NCI-H526 treated with DMSO at 0.1 percent for 48 hours (cell line): ENCODE measurements around the gene ROBO1.

ENCODE experiments used
- DNase-seq: peaks from one replicate; lab custom pipeline; 2025; lab: John Stamatoyannopoulos, UW

The ROBO1 gene

DNA sequence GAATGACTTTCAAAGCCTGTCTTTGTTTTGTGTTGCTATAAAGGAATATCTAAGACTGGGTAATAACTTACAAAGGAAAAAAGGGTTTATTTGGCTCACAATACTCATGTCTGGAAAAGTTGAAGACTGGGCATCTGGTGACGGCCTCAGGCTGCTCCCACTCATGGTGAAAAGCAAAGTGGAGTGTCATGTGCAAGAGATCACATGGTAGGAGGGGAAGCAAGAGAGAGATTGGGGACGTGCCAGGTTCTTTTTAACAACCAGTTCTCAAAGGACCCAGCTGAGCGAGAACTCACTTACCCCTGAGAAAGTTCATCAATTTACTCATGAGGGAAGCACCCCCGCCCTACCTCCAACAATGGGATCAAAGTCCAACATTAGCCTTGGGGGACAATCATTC is 929.4 kb downstream of the ROBO1 start:
- DNase-seq: no peak

GRCh38 chr3:78834910-78835309 is 932.9 kb downstream of the ROBO1 start:
- no peak for DNase-seq

DNA sequence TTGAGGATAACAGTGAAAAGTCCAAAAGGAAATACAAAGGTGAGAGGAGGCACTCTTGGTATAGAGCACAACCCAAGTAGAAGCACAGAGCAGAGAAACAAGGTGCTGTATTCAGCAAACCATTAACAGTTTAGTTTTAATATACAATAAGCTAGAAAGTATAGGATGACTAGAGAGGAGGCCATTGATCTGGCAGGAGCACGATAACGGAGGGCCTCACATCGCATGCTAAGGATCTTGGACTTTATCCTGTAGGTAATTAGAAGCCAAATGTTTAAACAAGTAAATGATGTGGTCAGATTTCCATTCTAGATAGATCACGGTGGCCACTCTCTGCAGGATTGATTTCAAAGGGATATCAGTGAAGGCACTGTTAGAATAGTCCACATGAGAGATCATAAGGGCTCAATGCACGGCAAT is 935.0 kb downstream of the ROBO1 start:
- DNase-seq: peak; percentile 82

DNA sequence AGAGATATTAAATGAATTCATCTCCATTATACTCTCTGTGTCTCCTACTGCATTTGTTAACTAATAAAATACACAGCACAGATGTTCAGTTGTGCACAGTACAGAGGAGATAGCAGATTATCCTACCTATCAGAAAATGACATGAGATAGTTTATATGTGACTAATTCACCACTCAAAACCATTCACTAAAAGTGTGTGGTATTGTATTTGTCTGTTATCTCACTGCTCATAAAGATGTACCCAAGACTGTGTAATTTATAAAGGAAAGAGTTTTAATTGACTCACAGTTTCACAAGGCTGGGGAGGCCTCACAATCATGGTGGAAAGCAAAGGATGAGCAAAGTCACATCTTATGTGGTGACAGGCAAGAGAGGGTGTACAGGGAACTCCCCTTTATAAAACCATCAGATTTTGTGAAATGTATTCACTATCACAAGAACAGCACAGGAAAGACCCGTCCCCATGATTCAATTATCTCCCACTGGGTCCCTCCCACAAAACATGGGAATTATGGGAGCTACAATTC is 936.3 kb downstream of the ROBO1 start:
- DNase-seq: no peak

DNA sequence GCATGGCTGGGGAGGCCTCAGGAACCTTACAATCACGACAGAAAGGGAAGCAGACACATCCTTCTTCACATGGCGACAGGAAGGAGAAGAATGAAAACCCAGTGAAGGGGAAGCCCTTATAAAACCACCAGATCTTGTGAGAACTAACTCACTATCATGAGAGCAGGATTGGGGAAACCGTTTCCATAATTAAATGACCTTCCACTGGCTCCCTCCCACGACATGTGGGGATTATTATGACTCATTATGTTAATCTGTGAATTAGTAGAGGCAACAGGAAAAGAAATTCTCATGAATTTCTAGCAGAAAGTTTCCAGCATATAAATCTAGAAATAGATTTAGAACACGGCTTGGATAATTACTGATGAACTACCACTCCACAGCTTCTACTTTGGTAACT is 937.3 kb downstream of the ROBO1 start:
- DNase-seq: no peak

GRCh38 chr3:78827618-78828017 is 940.2 kb downstream of the ROBO1 start:
- DNase-seq: no peak

DNA sequence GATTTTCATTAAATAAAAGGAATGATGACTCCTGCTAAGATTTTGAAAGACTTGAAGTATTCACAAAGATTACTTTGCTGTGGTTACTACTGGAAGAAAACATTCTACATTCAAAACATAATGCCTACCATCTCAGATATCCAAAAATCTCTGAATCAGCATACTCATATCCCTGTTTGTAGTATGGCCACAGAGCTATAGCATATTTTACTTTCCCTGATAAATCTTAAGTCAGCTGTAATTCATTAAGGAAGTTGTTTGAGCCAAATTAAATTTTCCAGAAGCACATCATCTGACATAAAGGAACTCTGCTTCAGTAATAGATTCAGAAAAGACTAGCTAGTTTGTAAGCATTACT is 942.0 kb downstream of the ROBO1 start:
- no peak for DNase-seq

DNA sequence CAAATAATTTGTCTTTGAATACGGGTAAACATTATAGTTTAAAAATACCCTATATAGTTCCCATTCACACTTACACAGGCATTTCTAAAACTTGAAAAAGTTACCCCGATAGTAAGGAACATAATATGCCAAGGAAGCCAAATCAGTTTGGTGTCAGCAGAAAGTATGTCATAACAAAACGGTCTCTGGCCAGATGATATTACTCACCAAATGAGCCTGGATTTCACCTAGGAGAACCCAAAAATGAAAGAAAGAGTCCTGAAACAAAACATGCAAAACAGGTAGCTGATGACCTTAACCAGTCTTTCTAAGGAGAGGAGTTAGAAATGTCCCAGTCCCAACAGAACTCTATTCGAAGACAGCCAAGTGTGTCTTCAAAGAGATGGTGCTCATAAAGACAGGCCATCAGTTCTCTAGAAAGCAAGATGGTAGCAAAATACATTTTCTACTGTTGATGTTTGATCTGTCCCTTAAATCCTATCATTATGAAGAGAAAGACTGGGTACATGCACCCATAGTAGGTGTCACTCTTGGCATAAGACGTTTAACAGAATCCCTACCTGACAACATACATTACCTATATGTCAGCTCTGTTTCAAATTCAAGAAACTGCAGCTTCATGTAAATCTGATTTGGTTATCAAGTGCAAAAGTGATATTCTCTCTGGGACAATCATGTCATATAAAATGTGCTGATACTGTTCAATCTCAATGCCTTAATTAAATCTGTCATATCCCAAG is 942.5 kb downstream of the ROBO1 start:
- DNase-seq: no peak

DNA sequence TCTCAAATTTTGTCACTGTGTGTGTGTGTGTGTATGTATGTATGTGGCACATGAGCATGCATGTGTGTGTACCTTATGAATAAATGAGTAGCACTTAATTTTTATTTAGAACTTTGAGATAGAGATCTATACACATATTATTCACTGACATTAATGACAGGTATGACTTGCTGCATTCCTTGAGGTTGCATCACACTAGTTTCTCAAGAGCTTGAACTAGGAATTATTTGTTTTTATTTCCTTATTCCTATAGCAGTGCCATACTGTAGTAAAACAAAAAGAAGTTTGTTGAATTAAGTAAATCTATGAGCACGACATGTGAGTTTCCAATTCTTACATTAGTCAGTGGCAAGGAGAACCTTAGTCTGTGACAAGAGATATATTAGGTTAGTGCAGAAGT is 943.9 kb downstream of the ROBO1 start:
- DNase-seq: no peak

GRCh38 chr3:78823434-78823833 is 944.4 kb downstream of the ROBO1 start:
- DNase-seq: no peak

DNA sequence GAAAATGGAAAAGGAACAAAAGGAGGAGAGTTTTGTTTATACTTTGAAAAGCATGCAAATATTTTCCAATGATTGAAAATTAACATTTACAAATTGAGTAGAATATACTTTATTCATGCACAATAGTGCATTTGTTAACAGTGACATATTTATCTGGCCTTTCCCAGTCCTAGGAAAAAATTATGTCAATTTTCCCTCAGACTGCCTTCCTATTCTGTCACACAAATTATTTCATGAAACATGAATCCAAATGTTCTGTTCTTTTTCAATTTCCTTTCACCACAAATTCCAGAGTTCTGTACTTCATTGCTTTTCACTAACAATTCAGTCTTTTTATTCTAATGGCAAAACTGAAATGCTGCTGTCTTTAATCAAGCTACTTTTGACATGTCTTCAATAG is 945.1 kb downstream of the ROBO1 start:
- no peak for DNase-seq

- DNase-seq: no peak
Measured at GRCh38 chr3:78820542-78820941, 947.3 kb downstream of the ROBO1 start.

DNA sequence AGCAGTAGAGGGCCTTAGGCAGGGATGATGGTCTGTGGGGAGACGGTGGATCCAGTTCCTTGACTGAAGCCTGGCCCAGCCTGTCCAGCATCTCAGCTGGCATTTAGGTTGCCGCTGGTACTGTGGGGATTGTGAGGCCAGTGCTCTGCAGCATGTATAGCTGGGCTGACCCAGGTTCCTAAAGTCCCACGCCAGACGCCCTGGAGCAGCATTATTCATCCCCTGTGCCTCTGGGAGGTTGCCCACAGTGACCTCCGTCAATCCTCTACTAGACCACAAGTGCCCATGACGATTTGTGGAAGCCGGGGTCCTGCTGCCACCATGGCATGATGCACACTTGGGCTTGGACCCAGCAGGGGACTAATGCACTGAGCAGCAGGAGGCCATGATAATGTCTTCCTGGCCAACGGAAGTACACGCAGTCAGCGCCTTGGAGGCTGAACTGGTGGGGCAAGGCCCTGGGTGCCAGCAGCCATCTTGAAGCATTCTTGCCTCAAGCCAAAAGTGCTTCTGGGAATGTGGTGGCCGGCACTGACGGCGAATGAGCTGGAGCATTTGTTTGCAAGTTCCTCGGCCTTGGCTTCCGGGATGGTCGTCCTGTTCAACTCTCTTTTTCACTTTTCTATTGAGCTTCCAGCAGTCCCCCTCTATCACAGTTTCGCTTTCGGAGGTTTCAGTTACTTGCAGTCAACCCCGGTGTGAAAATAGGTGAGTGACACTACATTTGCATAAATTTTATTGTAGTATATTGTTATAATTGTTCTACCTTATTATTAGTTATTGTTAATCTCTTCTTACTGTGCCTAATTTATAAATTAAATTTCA is 949.4 kb downstream of the ROBO1 start:
- no peak for DNase-seq

GRCh38 chr3:78814893-78815562 is 952.8 kb downstream of the ROBO1 start:
- DNase-seq: no peak

GRCh38 chr3:78812166-78812565 is 955.6 kb downstream of the ROBO1 start:
- no peak for DNase-seq

GRCh38 chr3:78809966-78810365 is 957.8 kb downstream of the ROBO1 start:
- no peak for DNase-seq

GRCh38 chr3:78804251-78805037 is 963.4 kb downstream of the ROBO1 start:
- no peak for DNase-seq

DNA sequence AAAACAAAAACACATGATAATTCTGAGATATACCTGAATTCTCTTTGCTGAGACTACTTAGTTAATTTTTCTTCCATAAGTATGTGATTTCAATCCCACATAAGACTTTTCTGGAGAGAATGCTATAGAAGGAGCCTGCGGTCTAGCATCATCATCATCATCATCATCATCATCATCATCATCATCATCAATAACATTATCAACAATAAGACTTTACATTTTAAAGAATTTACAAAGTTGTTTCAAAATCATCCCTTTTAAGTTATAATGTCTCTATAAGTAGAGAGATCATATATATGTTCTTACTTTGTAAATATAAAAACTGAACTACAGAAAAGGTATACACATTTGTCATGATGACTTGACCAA is 965.3 kb downstream of the ROBO1 start:
- no peak for DNase-seq

DNA sequence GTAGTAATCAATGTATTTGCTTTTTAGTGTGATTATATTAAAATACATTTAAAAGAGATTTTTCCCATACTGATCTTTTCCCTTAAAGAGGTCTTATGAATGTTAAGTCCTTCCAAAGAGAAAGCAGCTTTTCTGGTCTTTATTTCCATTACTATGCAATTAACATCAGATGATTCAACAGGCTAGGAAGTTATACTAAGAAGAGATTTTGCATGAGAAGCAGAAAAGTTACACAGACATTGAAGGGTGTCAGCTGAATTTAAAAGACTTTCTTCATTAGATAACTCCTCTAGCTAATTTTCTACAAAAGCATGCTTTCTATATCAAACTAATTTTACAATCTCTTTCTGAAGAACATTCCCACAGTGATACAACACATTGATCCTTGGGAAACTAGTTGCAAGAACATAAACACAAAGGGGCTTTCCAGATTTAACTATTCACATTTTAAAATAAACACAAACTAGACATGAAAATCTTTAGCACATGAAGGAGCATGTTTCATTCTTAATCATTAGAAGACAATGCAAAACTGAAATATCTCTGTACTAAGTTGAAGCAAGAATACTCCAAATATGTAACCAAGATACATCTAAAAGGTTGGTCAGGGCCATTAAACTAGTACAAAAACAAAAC is 965.8 kb downstream of the ROBO1 start:
- no peak for DNase-seq

- no peak for DNase-seq
Measured at GRCh38 chr3:78799681-78800080, 968.1 kb downstream of the ROBO1 start.

GRCh38 chr3:78798266-78798832 is 969.4 kb downstream of the ROBO1 start:
- no peak for DNase-seq
